Uterus (tissue), 2 donors: ENCODE results near the gene FAM117A.

Experiments used
- POLR2A ChIP-seq, 2 donors: fragments of 450-650 bp; IDR thresholded peaks; one replicate each; pipeline ENCODE4 v1.6.1; 2016; ENCODE audit warnings: antibody characterized with exemption in 2 of 2, mild to moderate bottlenecking in 1 of 2, moderate library complexity in 1 of 2
- TF ChIP-seq, protein P1 (sequence below), 4 experiments: fragments of 200-600 bp in 2 of 4; fragments of 450-650 bp in 2 of 4; sonication (generic) in 2 of 4; IDR thresholded peaks; one replicate each; pipeline ENCODE4 v1.5.1; 2016 to 2019; ENCODE audit warnings: antibody characterized with exemption in 4 of 4, mild to moderate bottlenecking in 2 of 4, moderate library complexity in 1 of 4

DNA sequence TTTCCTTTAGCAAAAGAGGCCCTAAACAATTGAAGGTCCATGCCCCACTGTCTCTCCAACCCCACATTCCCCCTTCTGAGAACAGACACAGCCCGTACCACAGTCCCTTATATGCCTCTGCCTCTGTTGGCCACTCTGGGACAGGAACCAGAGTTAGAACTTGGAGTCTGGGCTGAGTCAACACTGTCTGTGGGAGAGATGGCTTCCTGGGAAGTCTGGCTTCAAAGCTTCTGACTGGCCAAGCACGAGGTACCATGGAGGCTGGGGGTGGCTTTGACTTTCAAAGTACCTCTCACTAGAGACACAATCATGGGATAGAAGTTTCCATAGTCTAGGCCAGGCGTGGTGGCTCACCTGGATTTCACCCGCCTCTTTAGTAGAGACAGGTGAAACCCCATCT is 71.2 kb downstream of the FAM117A start:
- TF ChIP-seq POLR2A (IDR thresholded peaks at IDR 0.05): no peak
- TF ChIP-seq, protein P1, sequence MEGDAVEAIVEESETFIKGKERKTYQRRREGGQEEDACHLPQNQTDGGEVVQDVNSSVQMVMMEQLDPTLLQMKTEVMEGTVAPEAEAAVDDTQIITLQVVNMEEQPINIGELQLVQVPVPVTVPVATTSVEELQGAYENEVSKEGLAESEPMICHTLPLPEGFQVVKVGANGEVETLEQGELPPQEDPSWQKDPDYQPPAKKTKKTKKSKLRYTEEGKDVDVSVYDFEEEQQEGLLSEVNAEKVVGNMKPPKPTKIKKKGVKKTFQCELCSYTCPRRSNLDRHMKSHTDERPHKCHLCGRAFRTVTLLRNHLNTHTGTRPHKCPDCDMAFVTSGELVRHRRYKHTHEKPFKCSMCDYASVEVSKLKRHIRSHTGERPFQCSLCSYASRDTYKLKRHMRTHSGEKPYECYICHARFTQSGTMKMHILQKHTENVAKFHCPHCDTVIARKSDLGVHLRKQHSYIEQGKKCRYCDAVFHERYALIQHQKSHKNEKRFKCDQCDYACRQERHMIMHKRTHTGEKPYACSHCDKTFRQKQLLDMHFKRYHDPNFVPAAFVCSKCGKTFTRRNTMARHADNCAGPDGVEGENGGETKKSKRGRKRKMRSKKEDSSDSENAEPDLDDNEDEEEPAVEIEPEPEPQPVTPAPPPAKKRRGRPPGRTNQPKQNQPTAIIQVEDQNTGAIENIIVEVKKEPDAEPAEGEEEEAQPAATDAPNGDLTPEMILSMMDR (IDR thresholded peaks at IDR 0.05): no peak
